Measurements from ENCODE around the gene SETD5. TPM values are rescaled to one million over a fixed set of nuclear protein-coding genes. Genes with fewer than 3 reads are reported as not detected.

Gene SETD5
- total RNA-seq, 1 donor from 2014 or later: 124 TPM

DNA sequence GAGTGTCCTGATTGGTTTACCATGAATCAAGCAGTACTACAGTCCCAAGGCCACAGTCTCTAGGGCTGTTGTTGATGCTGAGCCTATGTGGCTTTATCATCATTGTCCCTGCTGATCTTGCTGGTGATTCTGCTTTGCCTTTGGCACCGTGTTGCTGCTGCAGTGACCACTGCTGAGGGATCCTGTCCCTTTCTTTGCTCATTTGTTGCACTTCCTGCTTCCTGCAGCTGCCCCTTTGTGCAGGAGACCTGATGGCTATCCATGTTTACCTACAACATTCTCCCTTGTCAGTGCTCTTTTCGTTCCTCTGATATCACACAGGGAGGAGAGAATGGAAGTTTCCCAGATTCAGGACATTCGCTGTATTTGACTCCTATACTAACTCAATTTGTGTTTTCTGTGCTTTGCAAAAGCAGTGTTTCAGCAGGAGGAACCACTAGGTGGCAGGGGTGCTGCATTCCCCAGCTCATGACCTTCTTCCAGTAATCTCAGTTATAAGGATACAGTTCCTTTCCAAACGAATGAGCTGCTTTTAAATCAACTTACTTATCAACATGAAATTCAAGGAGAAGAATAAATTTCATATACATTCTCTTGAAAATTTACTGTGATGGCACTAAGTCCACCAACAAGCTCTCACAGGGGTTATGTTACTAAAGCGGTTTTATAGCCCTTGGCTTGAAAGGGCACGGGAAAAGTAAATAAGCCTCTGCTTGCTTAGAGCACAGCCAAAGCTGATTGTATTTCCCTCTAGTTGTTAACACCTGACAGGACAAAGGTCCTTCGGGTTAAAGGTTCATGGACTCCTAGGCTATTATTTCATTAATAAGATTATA is 44.3 kb upstream of the SETD5 start:
- ATAC-seq: peak; percentile 93

GRCh38 chr3:9361691-9362388 is 35.6 kb upstream of the SETD5 start:
- intact Hi-C loops (cut with DNase I): no loop called here
- Histone ChIP-seq H3K9me3 (no peaks in the 10 kb centered on the region), H3K27me3 (no peaks in the 10 kb centered on the region), H3K36me3 (peaks cover 19% of the 10 kb centered on the region), H3K27ac (peak overlapping the region; percentile 89), H3K4me1 (peaks cover 11% of the 10 kb centered on the region), H3K4me3 (peak overlapping the region; percentile 74)
- TF ChIP-seq, protein P1, sequence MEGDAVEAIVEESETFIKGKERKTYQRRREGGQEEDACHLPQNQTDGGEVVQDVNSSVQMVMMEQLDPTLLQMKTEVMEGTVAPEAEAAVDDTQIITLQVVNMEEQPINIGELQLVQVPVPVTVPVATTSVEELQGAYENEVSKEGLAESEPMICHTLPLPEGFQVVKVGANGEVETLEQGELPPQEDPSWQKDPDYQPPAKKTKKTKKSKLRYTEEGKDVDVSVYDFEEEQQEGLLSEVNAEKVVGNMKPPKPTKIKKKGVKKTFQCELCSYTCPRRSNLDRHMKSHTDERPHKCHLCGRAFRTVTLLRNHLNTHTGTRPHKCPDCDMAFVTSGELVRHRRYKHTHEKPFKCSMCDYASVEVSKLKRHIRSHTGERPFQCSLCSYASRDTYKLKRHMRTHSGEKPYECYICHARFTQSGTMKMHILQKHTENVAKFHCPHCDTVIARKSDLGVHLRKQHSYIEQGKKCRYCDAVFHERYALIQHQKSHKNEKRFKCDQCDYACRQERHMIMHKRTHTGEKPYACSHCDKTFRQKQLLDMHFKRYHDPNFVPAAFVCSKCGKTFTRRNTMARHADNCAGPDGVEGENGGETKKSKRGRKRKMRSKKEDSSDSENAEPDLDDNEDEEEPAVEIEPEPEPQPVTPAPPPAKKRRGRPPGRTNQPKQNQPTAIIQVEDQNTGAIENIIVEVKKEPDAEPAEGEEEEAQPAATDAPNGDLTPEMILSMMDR (IDR thresholded peaks at IDR 0.05): no peak
- no peak for ATAC-seq
- no peak for DNase-seq

More for the DNA sequence above, 44.3 kb upstream of the SETD5 start:
- no peaks in the 10 kb centered on the region for H3K36me3 ChIP-seq
- no peaks in the 10 kb centered on the region for H3K9me3 ChIP-seq
- DNase-seq: peak; percentile 69
- H3K27ac ChIP-seq: no peak overlapping the region
- H3K4me1 ChIP-seq: peaks cover 3% of the 10 kb centered on the region
- intact Hi-C loops (cut with DNase I): no loop called here
- TF ChIP-seq, protein P1 (IDR thresholded peaks at IDR 0.05): peak; percentile 89
- no peaks in the 10 kb centered on the region for H3K27me3 ChIP-seq
- H3K4me3 ChIP-seq: no peak overlapping the region

- intact Hi-C loops (cut with DNase I): no loop called here
- no peaks in the 10 kb centered on the region for H3K9me3 ChIP-seq
- TF ChIP-seq, protein P1 (IDR thresholded peaks at IDR 0.05): no peak
- no peaks in the 10 kb centered on the region for H3K27me3 ChIP-seq
- DNase-seq (peak; percentile 97), ATAC-seq (peak; percentile 99)
- peak within 1 kb of the TSS; percentile 74 for H3K4me3 ChIP-seq
- H3K4me1 ChIP-seq: peaks cover 11% of the 10 kb centered on the region
- H3K36me3 ChIP-seq: peaks cover 30% of the 10 kb centered on the region
- H3K27ac ChIP-seq: peak within 1 kb of the TSS; percentile 89
Measured at GRCh38 chr3:9362731-9363530, 34.5 kb upstream of the SETD5 start, which contains the start of gene THUMPD3. THUMPD3 (plus strand) TSS chr3:9363054; CDS start chr3:9365069, 2,015 bp downstream.

DNA sequence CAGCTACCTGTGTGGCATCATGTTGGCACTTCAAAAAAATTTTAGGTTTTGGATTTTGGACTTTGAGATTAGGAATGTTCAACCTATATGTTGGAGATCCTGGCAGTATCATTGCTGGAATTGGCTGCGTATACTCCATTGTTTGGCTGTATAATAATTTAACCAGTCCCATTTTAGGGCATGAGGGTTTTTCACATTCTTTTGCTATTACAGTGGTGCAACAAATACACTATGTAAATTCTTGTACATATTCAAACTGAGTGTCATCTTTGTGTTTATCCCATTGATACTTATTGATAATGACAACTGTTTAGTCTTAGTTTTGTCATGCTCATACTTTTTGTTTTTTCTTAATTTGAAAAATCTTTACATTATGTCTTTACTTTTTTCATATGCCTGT is 27.9 kb upstream of the SETD5 start:
- Histone ChIP-seq H3K4me3 (no peak overlapping the region), H3K27ac (no peak overlapping the region), H3K36me3 (peaks cover 95% of the 10 kb centered on the region), H3K27me3 (no peaks in the 10 kb centered on the region), H3K4me1 (peaks cover 1% of the 10 kb centered on the region), H3K9me3 (no peaks in the 10 kb centered on the region)
- TF ChIP-seq, protein P1 (IDR thresholded peaks at IDR 0.05): no peak
- no peak for ATAC-seq
- no peak for DNase-seq
- intact Hi-C loops (cut with DNase I): no loop called here

DNA sequence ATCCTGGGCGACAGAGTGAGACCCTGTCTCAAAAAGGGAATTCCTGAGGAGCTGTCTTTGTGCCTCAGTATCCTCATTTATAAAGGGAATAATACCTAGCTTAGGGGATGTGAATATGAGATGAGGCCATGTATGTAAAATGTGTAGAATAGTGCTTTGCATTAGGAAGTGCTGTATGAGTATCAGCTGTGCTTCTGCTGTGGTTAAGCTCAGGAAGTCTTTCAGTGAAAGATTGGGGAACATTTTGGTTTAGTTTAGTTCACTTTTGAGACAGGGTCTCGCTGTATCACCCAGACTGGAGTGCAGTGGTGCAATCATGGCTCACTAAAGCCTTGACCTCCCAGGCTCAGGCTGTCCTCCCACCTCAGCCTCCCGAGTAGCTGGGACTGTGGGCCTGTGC is 23.9 kb upstream of the SETD5 start:
- Histone ChIP-seq H3K4me3 (no peak overlapping the region), H3K27ac (no peak overlapping the region), H3K4me1 (no peaks in the 10 kb centered on the region), H3K27me3 (no peaks in the 10 kb centered on the region), H3K36me3 (peaks cover 100% of the 10 kb centered on the region), H3K9me3 (no peaks in the 10 kb centered on the region)
- no peak for ATAC-seq
- TF ChIP-seq, protein P1 (IDR thresholded peaks at IDR 0.05): no peak
- no peak for DNase-seq
- intact Hi-C loops (cut with DNase I): loop anchor here (10.0 kb wide), 1 partner anchor 71 kb away; no protein-coding TSS in a partner anchor

Data from upper lobe of right lung (tissue), 1 donor.